Pancreas (tissue), 10 donors: ENCODE results near the gene FAM20A. TPM values are rescaled to one million over a fixed set of nuclear protein-coding genes. Genes with fewer than 3 reads are reported as not detected.
A peak's percentile ranks its signal among the peaks of the same experiment; 100 is the strongest.

Experiments
- ATAC-seq, 4 donors: fragments of 200-7000 bp; cut with Tn5 transposase; one replicate each; pipeline versions ENCODE4 v1.8.0 to v1.9.1; 2020; ENCODE audit warnings: mild to moderate bottlenecking in 4 of 4, moderate library complexity in 4 of 4
- DNase-seq, 6 donors: peaks; one replicate each; pipeline ENCODE4 v3.0.0-alpha.2; 2020
- FAIRE-seq: peaks from 2 replicates; lab custom pipeline; 2012; peaks lifted over from hg19 to GRCh38; lab: Jason Lieb, UNC
- H3K27ac ChIP-seq, 4 donors: fragments of 200-600 bp; sonication (generic); 1 replicate in 3 of 4; 2 replicates in 1 of 4; pipeline versions ENCODE4 v1.5.0 to v1.8.0; 2020
- H3K27me3 ChIP-seq, 4 donors: fragments of 200-600 bp; one replicate each; pipeline ENCODE4 v1.8.0; 2021
- H3K36me3 ChIP-seq, 3 donors: fragments of 200-600 bp; sonication (generic) in 1 of 3; one replicate each; pipeline versions ENCODE4 v1.5.0 to v1.8.0; 2020 to 2021
- H3K4me1 ChIP-seq, 3 donors: fragments of 200-600 bp; one replicate each; pipeline ENCODE4 v1.8.0; 2021
- H3K4me3 ChIP-seq, 4 donors: fragments of 200-600 bp; sonication (generic) in 2 of 4; one replicate each; pipeline versions ENCODE4 v1.5.0 to v1.8.0; 2020 to 2021
- H3K9me3 ChIP-seq, 4 donors: fragments of 200-600 bp; one replicate each; pipeline ENCODE4 v1.8.0; 2021
- WGBS, 2 donors: extraction: QIAGEN DNeasy Blood & Tissue Kit; methylation state at CpG; one replicate each; pipeline ENCODE4 v1.1.7; 2013; 5-methylcytosine and 5-hydroxymethylcytosine counted together
- intact Hi-C, 3 donors: fragments of 100-400 bp; cut with DNase I; formaldehyde crosslinking; loops; one replicate each; pipeline versions ENCODE4 v1.11.1 to v1.14.2; 2022
- polyA plus RNA-seq, 2 donors: library from polyadenylated mRNA; stranded (reverse); fragments of 200-250 nt; gene quantifications; one replicate each; pipeline ENCODE4 v1.2.3, GENCODE V29; 2013
- total RNA-seq, 6 donors: library from RNA; stranded (reverse); fragmentation: NEBNext Ultra II Directional in 4 of 6; extraction: Animal tissue kit (Norgen Biotek cat#: 25700) in 4 of 6; gene quantifications; one replicate each; pipeline versions ENCODE4 v1.2.1 to v1.2.4, GENCODE V29; 2021 to 2023
- TF ChIP-seq, protein P1 (sequence below), 4 donors: fragments of 200-600 bp; sonication (generic) in 3 of 4; IDR thresholded peaks; one replicate each; pipeline versions ENCODE4 v1.5.0 to v1.8.0; 2021; ENCODE audit warnings: antibody characterized with exemption in 4 of 4
- donor health status: healthy with polysubstance abuse.
- donor health status: DM: no; HTN: no; CAD: no; lungs with moderate emphysema.
- donor health status: DM: no; HTN: no; CAD: no.
- donor health status: control.
- donor health status: control.
- donor health status: Bipolar disorder and iron deficiency.
- donor health status: DM: yes; HTN: yes; CAD: no.
- donor health status: DM: no; HTN: no; CAD: no.
- donor health status: DM: no; HTN: no; CAD: no.
- donor health status: DM: yes; HTN: yes; CAD: no.

FAM20A gene
- total and polyA plus RNA-seq, 8 donors = 0.46 to 9.0 (median 3.9) TPM

DNA sequence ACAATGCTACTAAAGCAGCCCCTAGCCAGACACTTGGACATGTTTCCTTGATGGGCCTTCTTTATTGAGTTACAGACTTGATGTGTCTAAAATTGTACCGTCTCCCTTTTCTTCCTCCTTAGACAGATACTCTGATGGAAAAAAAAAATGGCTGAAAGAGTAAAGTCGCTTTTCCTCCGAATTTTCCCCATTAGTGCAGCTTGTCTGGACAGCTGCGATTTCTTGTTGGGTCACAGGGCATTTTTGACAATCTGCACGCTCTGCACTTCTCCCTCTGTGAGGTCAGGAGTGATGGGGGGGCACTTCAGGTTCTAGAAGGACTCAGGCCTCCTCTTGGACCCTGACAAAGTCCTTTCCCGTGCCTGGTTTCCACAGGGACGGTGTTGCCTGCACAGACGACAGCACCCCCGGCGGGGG lies 89.9 kb downstream of the FAM20A start:
- ATAC-seq = no peak
- peak in 1 of 6 donors; percentile 67 for DNase-seq
- TF ChIP-seq, protein P1, sequence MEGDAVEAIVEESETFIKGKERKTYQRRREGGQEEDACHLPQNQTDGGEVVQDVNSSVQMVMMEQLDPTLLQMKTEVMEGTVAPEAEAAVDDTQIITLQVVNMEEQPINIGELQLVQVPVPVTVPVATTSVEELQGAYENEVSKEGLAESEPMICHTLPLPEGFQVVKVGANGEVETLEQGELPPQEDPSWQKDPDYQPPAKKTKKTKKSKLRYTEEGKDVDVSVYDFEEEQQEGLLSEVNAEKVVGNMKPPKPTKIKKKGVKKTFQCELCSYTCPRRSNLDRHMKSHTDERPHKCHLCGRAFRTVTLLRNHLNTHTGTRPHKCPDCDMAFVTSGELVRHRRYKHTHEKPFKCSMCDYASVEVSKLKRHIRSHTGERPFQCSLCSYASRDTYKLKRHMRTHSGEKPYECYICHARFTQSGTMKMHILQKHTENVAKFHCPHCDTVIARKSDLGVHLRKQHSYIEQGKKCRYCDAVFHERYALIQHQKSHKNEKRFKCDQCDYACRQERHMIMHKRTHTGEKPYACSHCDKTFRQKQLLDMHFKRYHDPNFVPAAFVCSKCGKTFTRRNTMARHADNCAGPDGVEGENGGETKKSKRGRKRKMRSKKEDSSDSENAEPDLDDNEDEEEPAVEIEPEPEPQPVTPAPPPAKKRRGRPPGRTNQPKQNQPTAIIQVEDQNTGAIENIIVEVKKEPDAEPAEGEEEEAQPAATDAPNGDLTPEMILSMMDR (IDR thresholded peaks at IDR 0.05) = no peak
- Histone ChIP-seq H3K4me1 (peaks cover 0 to 28% (median 8%) of the 10 kb centered on the region in 3 donors), H3K27ac (peak overlapping the region; percentile 96 to 98 (median 98)), H3K36me3 (peaks cover 0 to 6% (median 5%) of the 10 kb centered on the region in 3 donors), H3K27me3 (no peaks in the 10 kb centered on the region), H3K4me3 (peak overlapping the region; percentile 90 to 99 (median 94)), H3K9me3 (no peaks in the 10 kb centered on the region)
- no peak for FAIRE-seq
- intact Hi-C loops = no loop called here
- 6 to 10% methylated on average over 9 to 10 of the region's 10 CpGs for WGBS, 2 donors

DNA sequence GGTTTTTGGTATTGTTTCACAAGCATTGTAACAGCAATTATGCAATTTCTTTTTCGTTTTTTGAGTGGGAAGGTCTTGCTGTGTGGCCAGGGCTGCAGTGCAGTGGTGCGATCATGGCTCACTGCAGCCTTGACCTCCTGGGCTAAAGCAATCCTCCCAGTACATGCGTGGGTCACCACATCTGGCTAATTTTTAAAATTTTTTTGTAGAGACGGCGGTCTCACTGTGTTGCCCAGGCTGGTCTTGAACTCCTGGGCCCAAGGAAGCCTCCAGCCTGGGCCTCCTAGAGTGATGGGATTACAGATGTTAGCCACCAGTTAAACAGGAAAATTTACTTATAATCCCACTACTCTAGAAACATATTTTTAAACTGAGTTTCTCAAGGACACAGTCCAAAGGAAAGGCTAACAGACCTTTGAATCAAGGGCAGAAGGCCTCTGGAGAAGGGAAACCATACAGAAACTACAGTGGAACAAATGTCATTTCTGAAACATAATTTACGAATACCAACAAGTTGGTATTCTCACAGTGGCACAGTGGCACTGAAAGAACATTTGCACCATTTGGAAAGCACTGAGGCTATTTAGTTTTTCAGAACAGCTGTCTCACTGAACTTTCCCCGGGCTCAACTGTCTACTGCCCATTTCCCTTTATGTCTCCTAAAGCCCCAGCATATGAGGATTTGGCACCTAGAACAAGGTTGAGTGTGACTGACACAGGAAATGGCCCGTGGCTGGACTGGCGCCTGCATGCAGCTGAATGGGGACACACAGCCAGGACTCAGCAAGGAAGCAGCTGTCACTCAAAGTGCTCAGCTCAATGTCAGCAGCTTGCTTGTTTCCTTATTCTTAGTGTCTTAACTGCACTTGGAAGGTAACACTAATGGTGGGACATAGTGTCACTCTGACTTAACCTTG lies 91.8 kb downstream of the FAM20A start:
- TF ChIP-seq, protein P1 (IDR thresholded peaks at IDR 0.05) = no peak
- ATAC-seq = no peak
- Histone ChIP-seq H3K4me3 (no peak overlapping the region), H3K36me3 (no peaks in the 10 kb centered on the region), H3K9me3 (no peaks in the 10 kb centered on the region), H3K4me1 (peaks cover 0 to 13% (median 8%) of the 10 kb centered on the region in 3 donors), H3K27me3 (no peaks in the 10 kb centered on the region), H3K27ac (peak overlapping the region in 1 of 4 donors; percentile 37)
- no peak for FAIRE-seq
- peak in 2 of 6 donors; percentile 25 to 38 for DNase-seq
- 72 to 75% methylated on average over 9 of the region's 9 CpGs for WGBS, 2 donors
- intact Hi-C loops = no loop called here

DNA sequence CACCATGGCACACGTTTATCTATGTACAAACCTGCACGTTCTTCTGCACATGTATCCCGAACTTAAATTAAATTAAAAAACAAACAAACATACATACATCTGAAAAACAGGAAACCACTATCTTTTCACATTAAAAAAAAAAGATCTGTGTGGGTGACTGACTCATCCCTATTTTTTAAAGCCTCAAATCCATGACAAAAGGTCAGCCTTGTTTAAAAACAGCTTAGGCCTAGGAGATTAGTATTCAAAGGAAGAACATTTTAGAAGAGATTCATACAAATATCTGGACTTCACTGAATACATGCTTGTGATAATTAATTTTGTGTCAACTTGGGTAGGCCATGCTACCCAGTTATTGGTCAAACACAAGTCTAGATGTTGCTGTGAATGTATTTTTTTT lies 93.6 kb downstream of the FAM20A start:
- WGBS, 2 donors = 81 to 86% methylated on average over 3 of the region's 3 CpGs
- TF ChIP-seq, protein P1 (IDR thresholded peaks at IDR 0.05) = no peak
- no peak for ATAC-seq
- H3K27me3 ChIP-seq = no peaks in the 10 kb centered on the region
- intact Hi-C loops = no loop called here
- no peak for DNase-seq
- no peak for FAIRE-seq
- H3K4me1 ChIP-seq = peaks cover 0 to 10% (median 0%) of the 10 kb centered on the region in 3 donors
- no peak overlapping the region for H3K4me3 ChIP-seq
- no peaks in the 10 kb centered on the region for H3K36me3 ChIP-seq
- no peak overlapping the region for H3K27ac ChIP-seq
- H3K9me3 ChIP-seq = no peaks in the 10 kb centered on the region

DNA sequence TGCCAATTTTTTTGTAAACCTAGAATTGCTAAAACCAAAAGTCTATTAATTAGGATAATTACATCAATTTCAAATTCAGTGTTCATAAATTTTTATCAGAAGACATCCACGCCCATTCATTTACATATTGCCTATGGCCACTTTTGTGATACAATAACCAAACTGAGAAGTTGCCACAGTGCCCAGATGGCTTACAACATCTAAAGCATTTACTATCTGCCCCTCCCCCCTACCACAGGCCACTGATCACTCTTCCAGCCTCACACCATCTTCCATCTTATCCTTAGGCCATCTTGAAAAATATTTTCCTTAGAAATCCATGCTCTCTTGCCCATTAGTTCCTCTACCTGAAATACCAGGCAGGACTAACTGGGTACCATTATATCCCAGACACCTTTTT lies 95.2 kb downstream of the FAM20A start:
- Histone ChIP-seq H3K27ac (no peak overlapping the region), H3K27me3 (no peaks in the 10 kb centered on the region), H3K9me3 (no peaks in the 10 kb centered on the region), H3K36me3 (no peaks in the 10 kb centered on the region), H3K4me1 (peaks cover 0 to 5% (median 0%) of the 10 kb centered on the region in 3 donors), H3K4me3 (no peak overlapping the region)
- intact Hi-C loops = no loop called here
- no peak for ATAC-seq
- TF ChIP-seq, protein P1 (IDR thresholded peaks at IDR 0.05) = no peak
- no peak for DNase-seq
- WGBS, 2 donors = 84 to 94% methylated on average over 1 of the region's 1 CpG
- FAIRE-seq = no peak

DNA sequence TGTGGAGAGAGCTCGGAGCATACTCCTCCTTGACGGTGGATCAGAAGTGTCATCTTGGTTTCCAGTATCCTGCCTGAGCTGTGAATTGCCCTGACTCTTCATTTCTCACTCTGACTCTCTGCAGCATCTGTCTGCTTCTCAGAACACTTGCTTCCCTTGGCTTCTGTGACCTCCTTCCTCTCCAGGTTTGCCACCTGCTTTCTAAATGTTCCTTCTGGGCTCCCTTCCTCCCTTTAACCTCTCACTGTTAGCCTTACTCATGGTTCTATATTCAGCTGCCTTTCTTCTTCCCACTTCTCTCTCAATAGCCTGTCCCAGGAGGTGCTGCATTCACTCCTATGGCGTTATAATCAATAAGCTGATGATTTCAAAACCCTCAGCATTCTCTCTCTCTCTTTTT lies 100.1 kb downstream of the FAM20A start:
- ATAC-seq (no peak), DNase-seq (no peak), FAIRE-seq (no peak)
- no peak overlapping the region for H3K4me3 ChIP-seq
- no peaks in the 10 kb centered on the region for H3K9me3 ChIP-seq
- TF ChIP-seq, protein P1 (IDR thresholded peaks at IDR 0.05) = no peak
- intact Hi-C loops = no loop called here
- H3K27ac ChIP-seq = no peak overlapping the region
- WGBS, 2 donors = 82 to 91% methylated on average over 3 of the region's 3 CpGs
- no peaks in the 10 kb centered on the region for H3K27me3 ChIP-seq
- peaks cover 0 to 4% (median 0%) of the 10 kb centered on the region in 3 donors for H3K4me1 ChIP-seq
- H3K36me3 ChIP-seq = no peaks in the 10 kb centered on the region
